Stromal cell of bone marrow (primary cell): ENCODE results near the gene SNTG2.

Experiments
- DNase-seq: peaks from one replicate; pipeline ENCODE4 v3.0.0-alpha.2; 2012; ENCODE audit warnings: low read depth

The SNTG2 gene

GRCh38 chr2:953975-954686 is 3.5 kb downstream of the SNTG2 start:
- DNase-seq, result peak; percentile 26

- no peak for DNase-seq
Measured at GRCh38 chr2:954687-955000, 4.0 kb downstream of the SNTG2 start.

GRCh38 chr2:955829-956731 is 5.4 kb downstream of the SNTG2 start:
- no peak for DNase-seq

- no peak for DNase-seq
Measured at GRCh38 chr2:959457-959856, 8.8 kb downstream of the SNTG2 start.

GRCh38 chr2:960061-960736 is 9.6 kb downstream of the SNTG2 start:
- no peak for DNase-seq

GRCh38 chr2:961786-962185 is 11.1 kb downstream of the SNTG2 start:
- DNase-seq, result no peak

- no peak for DNase-seq
Measured at GRCh38 chr2:963876-964275, 13.2 kb downstream of the SNTG2 start.

GRCh38 chr2:964562-964961 is 13.9 kb downstream of the SNTG2 start:
- no peak for DNase-seq

- DNase-seq, result no peak
Measured at GRCh38 chr2:965640-966147, 15.0 kb downstream of the SNTG2 start.

GRCh38 chr2:973129-973528 is 22.5 kb downstream of the SNTG2 start:
- no peak for DNase-seq

GRCh38 chr2:974054-974453 is 23.4 kb downstream of the SNTG2 start:
- no peak for DNase-seq

- no peak for DNase-seq
Measured at GRCh38 chr2:974502-974901, 23.9 kb downstream of the SNTG2 start.

- DNase-seq, result no peak
Measured at GRCh38 chr2:975095-975494, 24.4 kb downstream of the SNTG2 start.

- DNase-seq, result no peak
Measured at GRCh38 chr2:979069-979928, 28.6 kb downstream of the SNTG2 start.

GRCh38 chr2:980176-980575 is 29.5 kb downstream of the SNTG2 start:
- DNase-seq, result no peak

GRCh38 chr2:981258-981657 is 30.6 kb downstream of the SNTG2 start:
- no peak for DNase-seq

GRCh38 chr2:981759-982158 is 31.1 kb downstream of the SNTG2 start:
- DNase-seq, result no peak

- DNase-seq, result no peak
Measured at GRCh38 chr2:985317-985898, 34.8 kb downstream of the SNTG2 start.

GRCh38 chr2:987789-988188 is 37.1 kb downstream of the SNTG2 start:
- DNase-seq, result no peak

- no peak for DNase-seq
Measured at GRCh38 chr2:989781-990467, 39.3 kb downstream of the SNTG2 start.

GRCh38 chr2:990970-991369 is 40.3 kb downstream of the SNTG2 start:
- DNase-seq, result no peak
